Stimulated activated CD4-positive, alpha-beta T cell treated with anti-CD3 and anti-CD28 coated beads, Interleukin-2, amount 100 ng/mL, for 24 hours (primary cell): ENCODE measurements around the gene CNTD1.

Source experiments
- DNase-seq, 2 donors: peaks; one replicate each; pipeline ENCODE4 v3.0.0-alpha.2; 2020

Gene CNTD1

GRCh38 chr17:42779936-42780850 lies 18.5 kb upstream of the CNTD1 start, which contains the start of gene WNK4:
WNK4 (plus strand) TSS chr17:42780610; CDS start chr17:42780699, 89 bp downstream.
- no peak for DNase-seq

GRCh38 chr17:42780851-42781638 lies 17.6 kb upstream of the CNTD1 start:
- DNase-seq, result no peak

DNA sequence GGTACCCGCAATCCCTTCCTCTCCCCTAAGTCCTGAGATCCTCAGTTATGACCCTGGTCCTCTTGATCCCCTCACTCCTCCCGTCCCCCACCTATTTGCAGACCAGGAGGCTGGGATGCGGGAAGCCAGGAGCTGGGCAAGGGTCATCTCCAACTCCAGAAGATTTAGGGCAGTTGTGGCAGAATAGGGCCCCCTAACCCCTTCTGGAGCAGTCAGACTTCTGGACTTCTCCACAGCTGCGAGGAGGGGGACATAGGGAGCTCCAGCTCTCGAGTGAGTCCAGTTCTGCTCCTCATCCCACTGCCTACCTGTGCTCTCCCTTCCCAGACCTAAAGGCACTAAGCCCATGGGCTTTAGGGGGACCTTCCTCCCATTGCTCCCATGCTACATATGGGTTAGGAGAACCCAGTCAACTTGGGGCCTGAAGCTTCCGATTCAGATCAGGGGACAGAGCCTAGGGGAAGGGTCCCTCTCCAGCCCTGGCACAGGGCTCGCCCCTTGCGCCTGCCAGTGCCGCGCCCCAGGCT lies 17.0 kb upstream of the CNTD1 start:
- no peak for DNase-seq

- no peak for DNase-seq
These were observed 16.2 kb upstream of the CNTD1 start for GRCh38 chr17:42782166-42783061.

GRCh38 chr17:42783062-42783790 lies 15.4 kb upstream of the CNTD1 start:
- DNase-seq, result no peak

- no peak for DNase-seq
These were observed 14.9 kb upstream of the CNTD1 start for GRCh38 chr17:42783791-42784138.

DNA sequence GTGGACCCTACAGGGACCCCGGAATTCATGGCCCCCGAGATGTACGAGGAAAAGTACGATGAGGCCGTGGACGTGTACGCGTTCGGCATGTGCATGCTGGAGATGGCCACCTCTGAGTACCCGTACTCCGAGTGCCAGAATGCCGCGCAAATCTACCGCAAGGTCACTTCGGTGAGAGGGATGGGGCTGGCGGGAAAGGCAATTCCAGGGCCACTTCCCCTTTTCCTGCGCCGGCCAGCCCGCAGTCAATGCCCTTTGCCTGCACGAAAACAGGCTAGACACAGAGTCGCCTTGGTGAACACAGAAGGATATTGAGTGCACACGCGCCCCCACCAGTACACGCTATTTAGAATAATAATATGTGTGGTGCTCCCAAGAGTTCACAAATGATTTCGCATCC lies 14.3 kb upstream of the CNTD1 start:
- DNase-seq, result no peak

- DNase-seq, result no peak
These were observed 13.7 kb upstream of the CNTD1 start for GRCh38 chr17:42784811-42785592.

DNA sequence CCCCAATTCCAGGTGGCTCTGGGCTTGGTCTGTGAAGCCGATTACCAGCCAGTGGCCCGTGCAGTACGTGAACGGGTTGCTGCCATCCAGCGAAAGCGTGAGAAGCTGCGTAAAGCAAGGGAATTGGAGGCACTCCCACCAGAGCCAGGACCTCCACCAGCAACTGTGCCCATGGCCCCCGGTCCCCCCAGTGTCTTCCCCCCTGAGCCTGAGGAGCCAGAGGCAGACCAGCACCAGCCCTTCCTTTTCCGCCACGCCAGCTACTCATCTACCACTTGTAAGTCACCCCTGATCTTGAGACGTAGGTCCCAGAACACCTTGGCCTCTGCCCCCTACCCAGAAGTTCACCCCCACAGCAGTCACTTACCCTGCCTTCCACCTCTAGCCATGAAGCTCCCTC lies 11.4 kb upstream of the CNTD1 start:
- DNase-seq, result no peak

GRCh38 chr17:42791948-42792347 lies 6.7 kb upstream of the CNTD1 start:
- DNase-seq, result no peak

GRCh38 chr17:42792545-42792944 lies 6.1 kb upstream of the CNTD1 start:
- no peak for DNase-seq

DNA sequence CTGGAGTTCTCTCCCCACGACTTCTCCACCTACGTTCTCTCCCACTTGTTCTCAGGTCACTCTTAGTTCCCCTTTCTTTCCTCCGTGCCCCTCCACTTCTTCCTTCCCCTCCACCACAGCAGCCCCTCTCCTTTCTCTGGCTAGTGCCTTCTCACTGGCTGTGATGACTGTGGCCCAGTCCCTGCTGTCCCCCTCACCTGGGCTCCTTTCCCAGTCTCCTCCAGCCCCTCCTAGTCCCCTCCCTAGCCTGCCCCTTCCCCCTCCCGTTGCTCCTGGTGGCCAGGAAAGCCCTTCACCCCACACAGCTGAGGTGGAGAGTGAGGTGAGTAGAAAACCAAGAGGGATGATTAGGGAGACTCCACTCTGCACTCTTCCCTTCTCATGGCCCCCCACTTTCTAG lies 3.6 kb upstream of the CNTD1 start:
- DNase-seq, result no peak

DNA sequence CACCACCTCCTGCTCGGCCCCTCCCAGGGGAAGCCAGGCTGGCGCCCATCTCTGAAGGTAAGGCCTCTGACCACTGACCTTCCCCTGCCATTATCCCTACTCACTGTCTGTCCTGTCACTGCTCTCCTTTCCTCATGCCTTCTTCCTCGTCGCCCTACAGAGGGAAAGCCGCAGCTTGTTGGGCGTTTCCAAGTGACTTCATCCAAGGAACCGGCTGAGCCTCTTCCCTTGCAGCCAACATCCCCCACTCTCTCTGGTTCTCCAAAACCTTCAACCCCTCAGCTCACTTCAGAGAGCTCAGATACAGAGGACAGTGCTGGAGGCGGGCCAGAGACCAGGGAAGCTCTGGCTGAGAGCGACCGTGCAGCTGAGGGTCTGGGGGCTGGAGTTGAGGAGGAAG lies 3.2 kb upstream of the CNTD1 start:
- no peak for DNase-seq

- no peak for DNase-seq
These were observed 2.4 kb upstream of the CNTD1 start for GRCh38 chr17:42796066-42796758.

GRCh38 chr17:42797067-42798007 lies 1.3 kb upstream of the CNTD1 start:
- no peak for DNase-seq

- DNase-seq, result no peak
These were observed 664 bp upstream of the CNTD1 start for GRCh38 chr17:42798011-42798382.

GRCh38 chr17:42803074-42803883 lies 4.6 kb downstream of the CNTD1 start:
- DNase-seq, result no peak

- DNase-seq, result no peak
These were observed 6.3 kb downstream of the CNTD1 start for GRCh38 chr17:42804918-42805367.
